Activated CD8-positive, alpha-beta memory T cell treated with anti-CD3 and anti-CD28 coated beads for 1 hour (primary cell): ENCODE measurements around the gene CPED1.

Experiments used
- DNase-seq, 2 donors: peaks; one replicate each; pipeline ENCODE4 v3.0.0-alpha.2; 2020; ENCODE audit warnings: low read depth in 1 of 2; ENCODE audit errors: extremely low read depth in 1 of 2

The CPED1 gene

DNA sequence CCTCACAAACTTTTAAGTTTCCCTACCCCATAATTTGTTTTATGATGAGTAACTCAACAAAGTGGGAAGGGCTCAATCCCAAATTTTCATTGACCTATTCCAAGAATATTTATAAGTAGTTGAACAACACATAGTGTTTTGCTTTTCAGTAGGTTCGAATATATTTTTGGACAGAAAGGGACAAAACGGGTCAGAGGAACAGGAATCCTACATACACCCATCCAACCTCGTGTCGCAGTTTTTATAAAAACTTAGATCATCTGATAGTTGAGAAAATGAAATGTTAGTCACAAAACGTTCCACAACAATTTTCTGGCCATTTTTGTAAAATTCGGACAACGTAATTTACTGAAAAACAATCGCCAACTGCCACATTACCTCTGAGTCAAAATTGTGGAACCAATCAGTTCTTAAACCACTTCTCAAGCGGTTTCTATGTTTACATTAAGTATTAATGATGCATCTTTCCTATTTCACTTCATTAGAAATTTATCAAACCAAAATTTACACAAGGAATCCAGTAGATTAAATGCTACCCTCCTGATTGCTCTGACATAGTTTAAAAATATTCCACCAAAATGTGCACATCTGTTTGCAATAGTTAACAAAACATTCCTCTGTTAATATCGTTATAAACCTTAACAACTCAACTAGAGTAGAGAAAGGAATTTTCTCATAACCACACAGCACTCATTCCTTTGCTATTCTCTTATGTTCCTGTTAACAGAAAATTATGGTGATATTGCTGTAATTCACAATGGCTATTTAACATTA is 346.6 kb downstream of the CPED1 start:
- DNase-seq, result no peak

GRCh38 chr7:121336579-121336978 is 348.1 kb downstream of the CPED1 start:
- no peak for DNase-seq

GRCh38 chr7:121337398-121337797 is 348.9 kb downstream of the CPED1 start:
- no peak for DNase-seq

GRCh38 chr7:121339082-121339481 is 350.6 kb downstream of the CPED1 start:
- no peak for DNase-seq

GRCh38 chr7:121341933-121342332 is 353.4 kb downstream of the CPED1 start:
- DNase-seq, result no peak

GRCh38 chr7:121342631-121343030 is 354.1 kb downstream of the CPED1 start:
- no peak for DNase-seq

DNA sequence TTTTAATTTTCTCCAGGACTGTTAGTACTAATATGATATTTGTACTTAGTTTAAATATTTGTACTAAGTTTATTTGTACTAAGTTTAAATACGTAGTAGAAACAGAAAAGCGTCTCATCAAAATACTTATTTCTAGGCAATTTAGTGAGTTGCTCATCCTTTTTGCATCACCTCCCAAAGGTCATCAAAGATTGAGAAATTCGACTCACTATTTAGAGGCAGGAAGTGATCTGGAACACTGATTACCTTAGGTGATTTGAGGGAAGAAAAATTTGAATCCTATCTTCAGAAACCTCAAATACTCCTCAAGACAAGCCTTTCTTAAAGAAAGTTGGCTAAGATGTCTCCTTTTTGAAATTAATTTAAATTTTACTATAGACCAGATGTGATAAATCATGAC is 354.8 kb downstream of the CPED1 start:
- DNase-seq, result no peak

GRCh38 chr7:121344093-121344492 is 355.6 kb downstream of the CPED1 start:
- no peak for DNase-seq

DNA sequence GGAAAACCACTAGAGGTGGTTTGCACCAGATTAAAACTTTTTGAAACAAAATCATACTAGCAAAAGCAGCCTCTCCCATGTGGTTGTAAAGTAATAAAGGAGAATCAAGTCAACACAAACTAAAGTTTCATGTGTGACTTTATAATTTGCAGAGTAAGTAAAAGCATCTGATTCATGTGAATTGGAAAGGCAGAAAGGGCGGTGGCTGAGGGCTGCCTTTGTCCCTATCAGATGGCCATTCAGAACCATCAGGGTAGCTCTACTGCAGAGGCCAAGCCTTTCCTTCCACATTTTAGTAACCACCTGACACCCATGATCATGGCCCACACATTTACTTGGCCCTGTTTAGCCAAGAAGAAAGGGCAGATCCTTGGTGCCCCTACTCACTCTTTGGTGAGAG is 356.0 kb downstream of the CPED1 start:
- DNase-seq, result no peak
